Measurements from ENCODE around the gene EDNRA.
A peak's percentile ranks its signal among the peaks of the same experiment; 100 is the strongest.
"Not testable (repeated sequence)": the region's sequence is repeated elsewhere in the genome, so short reads cannot be mapped to it uniquely, and the experiment has no call there.

Gene EDNRA

DNA sequence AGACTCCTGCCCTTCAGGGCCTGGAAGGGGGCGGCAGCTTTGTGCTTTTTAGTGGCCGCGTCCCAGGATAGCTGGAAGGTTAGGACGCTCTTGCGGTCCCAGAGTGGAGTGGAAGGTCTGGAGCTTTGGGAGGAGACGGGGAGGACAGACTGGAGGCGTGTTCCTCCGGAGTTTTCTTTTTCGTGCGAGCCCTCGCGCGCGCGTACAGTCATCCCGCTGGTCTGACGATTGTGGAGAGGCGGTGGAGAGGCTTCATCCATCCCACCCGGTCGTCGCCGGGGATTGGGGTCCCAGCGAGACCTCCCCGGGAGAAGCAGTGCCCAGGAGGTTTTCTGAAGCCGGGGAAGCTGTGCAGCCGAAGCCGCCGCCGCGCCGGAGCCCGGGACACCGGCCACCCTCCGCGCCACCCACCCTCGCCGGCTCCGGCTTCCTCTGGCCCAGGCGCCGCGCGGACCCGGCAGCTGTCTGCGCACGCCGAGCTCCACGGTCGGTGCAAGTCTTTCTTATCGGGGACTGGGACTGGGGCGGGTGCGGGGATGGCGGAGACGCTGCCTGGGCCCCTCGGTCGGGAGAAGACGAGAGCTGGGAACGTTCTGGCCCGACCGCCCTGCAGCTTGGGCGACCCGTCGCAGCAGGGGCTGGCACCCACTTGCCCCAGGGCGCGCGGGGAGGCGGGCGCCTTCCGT lies at the start of gene EDNRA:
TSS of gene EDNRA (plus strand) at position 207 of the 686 bp plus-strand sequence. CDS start 4,585 bp downstream, outside the sequence.
- peak; percentile 16 for DNase-seq (ENCODE audit: low spot score)
- TF ChIP-seq, protein P1, sequence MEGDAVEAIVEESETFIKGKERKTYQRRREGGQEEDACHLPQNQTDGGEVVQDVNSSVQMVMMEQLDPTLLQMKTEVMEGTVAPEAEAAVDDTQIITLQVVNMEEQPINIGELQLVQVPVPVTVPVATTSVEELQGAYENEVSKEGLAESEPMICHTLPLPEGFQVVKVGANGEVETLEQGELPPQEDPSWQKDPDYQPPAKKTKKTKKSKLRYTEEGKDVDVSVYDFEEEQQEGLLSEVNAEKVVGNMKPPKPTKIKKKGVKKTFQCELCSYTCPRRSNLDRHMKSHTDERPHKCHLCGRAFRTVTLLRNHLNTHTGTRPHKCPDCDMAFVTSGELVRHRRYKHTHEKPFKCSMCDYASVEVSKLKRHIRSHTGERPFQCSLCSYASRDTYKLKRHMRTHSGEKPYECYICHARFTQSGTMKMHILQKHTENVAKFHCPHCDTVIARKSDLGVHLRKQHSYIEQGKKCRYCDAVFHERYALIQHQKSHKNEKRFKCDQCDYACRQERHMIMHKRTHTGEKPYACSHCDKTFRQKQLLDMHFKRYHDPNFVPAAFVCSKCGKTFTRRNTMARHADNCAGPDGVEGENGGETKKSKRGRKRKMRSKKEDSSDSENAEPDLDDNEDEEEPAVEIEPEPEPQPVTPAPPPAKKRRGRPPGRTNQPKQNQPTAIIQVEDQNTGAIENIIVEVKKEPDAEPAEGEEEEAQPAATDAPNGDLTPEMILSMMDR (IDR thresholded peaks at IDR 0.05; ENCODE audit: extremely low read depth, missing control alignments), result no peak

DNA sequence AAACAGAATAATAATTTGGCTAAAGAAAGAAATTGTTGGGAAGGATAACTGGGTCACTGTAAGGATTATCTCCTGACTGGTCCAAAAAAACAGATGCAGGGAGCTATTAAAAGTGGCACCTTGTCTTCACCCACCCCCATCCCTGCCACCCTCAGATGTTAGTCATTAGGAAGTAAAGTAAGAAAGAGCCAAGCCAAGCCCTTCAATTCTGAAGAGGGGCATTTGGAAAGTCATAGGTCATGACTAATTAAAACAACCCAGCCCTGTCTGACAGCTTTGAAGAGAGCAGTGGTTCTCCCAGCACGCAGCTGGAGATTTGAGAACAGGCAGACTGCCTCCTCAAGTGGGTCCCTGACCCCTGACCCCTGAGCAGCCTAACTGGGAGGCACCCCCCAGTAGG lies 46.5 kb upstream of the EDNRA start:
- not testable (repeated sequence) for DNase-seq (ENCODE audit: low spot score)

DNA sequence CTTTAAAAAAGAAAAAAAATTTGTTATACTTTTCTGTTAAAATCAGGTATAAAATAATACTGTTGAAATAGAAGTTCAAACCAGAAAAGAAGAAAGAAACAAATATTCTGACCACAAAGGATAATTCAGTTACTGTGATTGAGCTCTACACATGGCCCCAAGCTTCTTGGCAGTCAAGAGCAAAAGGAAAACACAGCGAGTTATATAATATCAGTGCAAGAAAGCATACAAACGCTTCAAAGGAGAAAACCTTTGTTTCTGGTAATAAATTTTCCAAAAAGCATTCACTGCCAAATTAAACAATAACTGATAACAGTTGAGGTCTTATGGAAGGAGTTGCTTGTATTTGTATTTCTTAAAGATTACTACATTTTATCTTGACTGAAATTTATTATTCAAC lies 40.5 kb upstream of the EDNRA start:
- TF ChIP-seq, protein P1 (IDR thresholded peaks at IDR 0.05; ENCODE audit: extremely low read depth, missing control alignments), result no peak
- DNase-seq (ENCODE audit: low spot score), result no peak

DNA sequence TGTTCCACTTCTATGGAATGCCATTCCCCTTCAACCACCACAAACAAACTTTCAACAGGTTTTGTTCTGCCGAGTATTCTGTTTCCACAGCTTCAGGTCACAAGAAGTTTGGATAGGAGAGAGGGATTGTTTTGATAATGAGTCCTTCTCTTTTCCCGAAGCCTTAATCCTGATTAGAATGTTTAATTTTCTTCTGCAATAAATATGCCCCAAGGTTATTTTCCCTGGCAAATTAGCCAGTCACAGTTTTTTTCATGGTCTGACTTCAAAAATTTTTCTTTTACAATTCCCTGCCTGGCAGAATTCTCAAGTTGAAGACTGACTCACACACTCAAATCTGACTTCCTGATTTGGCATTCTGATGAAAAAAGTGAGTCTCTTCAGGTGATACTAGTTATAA lies 33.1 kb upstream of the EDNRA start:
- DNase-seq (ENCODE audit: low spot score), result no peak
- TF ChIP-seq, protein P1 (IDR thresholded peaks at IDR 0.05; ENCODE audit: extremely low read depth, missing control alignments), result no peak

DNA sequence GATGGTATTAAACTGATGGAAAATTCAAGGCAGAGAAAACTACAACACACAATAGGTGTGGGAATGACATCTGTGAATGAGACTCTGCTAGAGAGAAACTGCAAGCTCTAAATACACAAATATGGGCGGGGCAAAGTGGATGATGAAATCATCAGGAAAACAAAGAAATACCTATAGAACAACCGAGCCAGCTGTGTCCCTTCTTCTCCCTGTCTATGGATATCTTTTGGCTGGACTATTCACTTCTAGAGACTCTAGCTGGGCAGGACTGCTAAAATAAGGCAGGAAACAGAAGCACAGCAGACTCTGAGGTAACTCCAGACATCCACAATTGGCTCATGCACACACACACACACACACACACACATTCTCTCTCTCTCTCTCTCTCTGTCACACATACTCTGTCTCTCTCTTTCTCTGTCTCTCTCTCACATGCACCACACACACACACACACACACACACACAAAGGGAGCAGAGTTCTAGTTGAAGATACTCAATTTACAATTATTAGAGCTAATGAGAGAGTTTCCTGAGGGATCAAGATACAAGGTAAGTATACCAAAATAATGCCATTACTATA lies 27.2 kb upstream of the EDNRA start:
- no peak for DNase-seq (ENCODE audit: low spot score)
- TF ChIP-seq, protein P1 (IDR thresholded peaks at IDR 0.05; ENCODE audit: extremely low read depth, missing control alignments), result no peak

DNA sequence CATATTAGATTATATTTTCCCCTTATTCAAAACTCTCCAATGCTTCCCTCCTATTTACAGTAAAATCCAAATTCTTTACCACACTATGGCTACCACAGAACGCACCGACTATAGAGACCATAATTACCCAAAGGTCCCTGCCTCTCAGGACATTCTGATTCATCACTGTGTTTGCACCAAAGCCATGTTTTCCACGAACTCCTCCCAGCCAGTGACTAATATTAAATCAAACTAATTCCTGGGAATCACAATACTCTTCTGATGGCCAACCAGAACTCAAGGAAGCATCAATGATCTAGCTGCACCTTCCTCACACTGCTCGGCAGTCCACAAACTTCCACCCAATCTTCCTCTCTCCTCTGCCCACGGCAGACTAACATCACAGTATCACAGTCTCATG lies 24.2 kb upstream of the EDNRA start:
- no peak for DNase-seq (ENCODE audit: low spot score)
- TF ChIP-seq, protein P1 (IDR thresholded peaks at IDR 0.05; ENCODE audit: extremely low read depth, missing control alignments), result no peak

DNA sequence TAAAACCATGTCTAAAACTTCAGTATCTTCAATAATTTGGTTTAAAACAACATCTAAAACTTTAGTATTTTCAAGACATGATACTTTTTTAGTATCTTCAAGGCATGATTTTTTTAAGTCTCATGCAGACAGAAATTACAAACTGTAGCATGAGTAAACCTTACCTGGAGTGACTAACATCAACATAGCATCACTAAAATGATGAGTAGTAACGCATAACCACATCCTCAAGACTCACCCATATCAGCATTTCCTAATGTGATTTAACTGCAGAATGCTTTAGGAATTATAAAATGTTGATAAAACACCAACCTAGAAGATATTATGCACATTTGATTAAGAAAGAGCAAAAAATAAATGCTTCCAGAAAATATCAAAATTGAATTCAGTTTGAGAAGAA lies 19.7 kb upstream of the EDNRA start:
- TF ChIP-seq, protein P1 (IDR thresholded peaks at IDR 0.05; ENCODE audit: extremely low read depth, missing control alignments), result no peak
- no peak for DNase-seq (ENCODE audit: low spot score)

DNA sequence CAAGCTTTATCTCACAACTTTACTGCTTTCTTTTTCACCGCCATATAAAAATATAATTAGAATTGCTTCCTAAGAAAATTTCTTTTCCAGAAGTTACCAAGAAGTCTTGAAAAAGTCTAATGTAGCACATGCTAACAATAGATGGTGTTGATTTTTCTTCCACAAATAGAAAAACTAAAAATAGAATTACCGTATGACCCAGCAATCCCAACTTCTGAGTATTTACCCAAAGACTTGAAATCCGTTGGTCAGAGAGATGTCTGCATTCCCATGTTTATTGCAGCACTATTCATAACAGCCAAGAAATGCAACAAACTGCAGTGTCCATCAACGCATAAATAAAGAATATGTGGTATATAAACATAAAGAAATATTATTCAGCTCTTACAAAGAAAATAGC lies 17.8 kb upstream of the EDNRA start:
- TF ChIP-seq, protein P1 (IDR thresholded peaks at IDR 0.05; ENCODE audit: extremely low read depth, missing control alignments), result no peak
- no peak for DNase-seq (ENCODE audit: low spot score)

All from GM20000 (cell line).